ENCODE measurements around the gene EDA.
"Not testable (repeated sequence)": the region's sequence is repeated elsewhere in the genome, so short reads cannot be mapped to it uniquely, and the experiment has no call there.

The EDA gene

GRCh38 chrX:69859999-69860398, 244.1 kb downstream of the EDA start:
- H3K4me2 ChIP-seq (ENCODE audit: insufficient read depth, low read length, poor library complexity, severe bottlenecking); H2BK120ac ChIP-seq (ENCODE audit: low read depth, low read length); H3K4ac ChIP-seq (ENCODE audit: low read length); H3K79me1 ChIP-seq (ENCODE audit: low read depth, low read length); H3K4me3 ChIP-seq (ENCODE audit: low read length in 2 of 2); H3K27ac ChIP-seq (replicated peaks; ENCODE audit: low read length); H3K9me3 ChIP-seq (replicated peaks in 1 of 2; ENCODE audit: control insufficient read depth in 2 of 2, insufficient read depth in 1 of 2, low read depth in 1 of 2, low read length in 2 of 2); H3K9ac ChIP-seq (ENCODE audit: low read depth, low read length, poor library complexity); H2AK5ac ChIP-seq (ENCODE audit: low read depth, low read length); H4K8ac ChIP-seq (ENCODE audit: low read depth, low read length); H3K36me3 ChIP-seq (replicated peaks in 1 of 2; ENCODE audit: control insufficient read depth in 2 of 2, insufficient read depth in 2 of 2, low read length in 2 of 2); H4K91ac ChIP-seq (ENCODE audit: low read depth, low read length, poor library complexity); H2BK12ac ChIP-seq (ENCODE audit: low read length); H3K14ac ChIP-seq (ENCODE audit: low read length); H3K18ac ChIP-seq (ENCODE audit: low read length); H3K23ac ChIP-seq (ENCODE audit: low read depth, low read length, poor library complexity); H3K4me1 ChIP-seq (ENCODE audit: control insufficient read depth in 2 of 2, insufficient read depth in 1 of 2, low read depth in 1 of 2, low read length in 2 of 2); H2BK15ac ChIP-seq (ENCODE audit: low read length); DNase-seq (ENCODE audit: low spot score); H2AFZ ChIP-seq (ENCODE audit: low read length); H3K27me3 ChIP-seq (ENCODE audit: control insufficient read depth in 3 of 3, insufficient read depth in 3 of 3, low read depth in 1 of 3, low read length in 3 of 3); H2BK5ac ChIP-seq (ENCODE audit: low read length): not testable (repeated sequence)

GRCh38 chrX:69876221-69876620, 260.3 kb downstream of the EDA start:
- Histone ChIP-seq H3K36me3 (replicated peaks in 1 of 2; ENCODE audit: control insufficient read depth in 2 of 2, insufficient read depth in 2 of 2, low read length in 2 of 2) (no peaks in the 10 kb centered on the region), H3K9me3 (replicated peaks in 1 of 2; ENCODE audit: control insufficient read depth in 2 of 2, insufficient read depth in 1 of 2, low read depth in 1 of 2, low read length in 2 of 2) (no peaks in the 10 kb centered on the region), H3K27me3 (ENCODE audit: control insufficient read depth in 3 of 3, insufficient read depth in 3 of 3, low read depth in 1 of 3, low read length in 3 of 3) (no peaks in the 10 kb centered on the region), H3K4me1 (ENCODE audit: control insufficient read depth in 2 of 2, insufficient read depth in 1 of 2, low read depth in 1 of 2, low read length in 2 of 2) (no peaks in the 10 kb centered on the region), H3K4ac (ENCODE audit: low read length) (no peak overlapping the region), H3K79me1 (ENCODE audit: low read depth, low read length) (no peaks in the 10 kb centered on the region), H4K91ac (ENCODE audit: low read depth, low read length, poor library complexity) (no peak overlapping the region), H3K23ac (ENCODE audit: low read depth, low read length, poor library complexity) (no peak overlapping the region), H4K8ac (ENCODE audit: low read depth, low read length) (no peak overlapping the region), H3K27ac (replicated peaks; ENCODE audit: low read length) (no peak overlapping the region), H2BK15ac (ENCODE audit: low read length) (no peak overlapping the region), H3K4me3 (ENCODE audit: low read length in 2 of 2) (no peak overlapping the region), H2AFZ (ENCODE audit: low read length) (no peak overlapping the region), H3K18ac (ENCODE audit: low read length) (no peak overlapping the region), H2AK5ac (ENCODE audit: low read depth, low read length) (no peak overlapping the region), H2BK120ac (ENCODE audit: low read depth, low read length) (no peak overlapping the region), H2BK5ac (ENCODE audit: low read length) (no peak overlapping the region), H2BK12ac (ENCODE audit: low read length) (no peak overlapping the region), H3K4me2 (ENCODE audit: insufficient read depth, low read length, poor library complexity, severe bottlenecking) (no peak overlapping the region), H3K9ac (ENCODE audit: low read depth, low read length, poor library complexity) (no peak overlapping the region), H3K14ac (ENCODE audit: low read length) (no peak overlapping the region)
- no peak for DNase-seq (ENCODE audit: low spot score)
- no CpG with 5 or more reads among the region's 1 CpG for WGBS, 2 donors (ENCODE audit: extremely low coverage in 2 of 2, insufficient read length in 2 of 2, insufficient replicate concordance in 1 of 2)

- H3K27ac ChIP-seq (replicated peaks; ENCODE audit: low read length), result no peak overlapping the region
- no peaks in the 10 kb centered on the region for H3K79me1 ChIP-seq (ENCODE audit: low read depth, low read length)
- H2BK12ac ChIP-seq (ENCODE audit: low read length), result no peak overlapping the region
- no peak overlapping the region for H3K18ac ChIP-seq (ENCODE audit: low read length)
- no peak for DNase-seq (ENCODE audit: low spot score)
- H4K8ac ChIP-seq (ENCODE audit: low read depth, low read length), result no peak overlapping the region
- no peaks in the 10 kb centered on the region for H3K36me3 ChIP-seq (replicated peaks in 1 of 2; ENCODE audit: control insufficient read depth in 2 of 2, insufficient read depth in 2 of 2, low read length in 2 of 2)
- no peak overlapping the region for H3K4ac ChIP-seq (ENCODE audit: low read length)
- H3K4me2 ChIP-seq (ENCODE audit: insufficient read depth, low read length, poor library complexity, severe bottlenecking), result no peak overlapping the region
- no peak overlapping the region for H3K4me3 ChIP-seq (ENCODE audit: low read length in 2 of 2)
- H2BK120ac ChIP-seq (ENCODE audit: low read depth, low read length), result no peak overlapping the region
- no peak overlapping the region for H4K91ac ChIP-seq (ENCODE audit: low read depth, low read length, poor library complexity)
- H3K9ac ChIP-seq (ENCODE audit: low read depth, low read length, poor library complexity), result no peak overlapping the region
- H3K4me1 ChIP-seq (ENCODE audit: control insufficient read depth in 2 of 2, insufficient read depth in 1 of 2, low read depth in 1 of 2, low read length in 2 of 2), result no peaks in the 10 kb centered on the region
- H2AFZ ChIP-seq (ENCODE audit: low read length), result no peak overlapping the region
- WGBS, 2 donors (ENCODE audit: extremely low coverage in 2 of 2, insufficient read length in 2 of 2, insufficient replicate concordance in 1 of 2), result no CpG with 5 or more reads among the region's 1 CpG
- H3K27me3 ChIP-seq (ENCODE audit: control insufficient read depth in 3 of 3, insufficient read depth in 3 of 3, low read depth in 1 of 3, low read length in 3 of 3), result no peaks in the 10 kb centered on the region
- no peak overlapping the region for H3K14ac ChIP-seq (ENCODE audit: low read length)
- no peak overlapping the region for H2AK5ac ChIP-seq (ENCODE audit: low read depth, low read length)
- no peak overlapping the region for H2BK5ac ChIP-seq (ENCODE audit: low read length)
- H3K23ac ChIP-seq (ENCODE audit: low read depth, low read length, poor library complexity), result no peak overlapping the region
- H2BK15ac ChIP-seq (ENCODE audit: low read length), result no peak overlapping the region
- peaks cover 0 to 2% of the 10 kb centered on the region in 2 donors for H3K9me3 ChIP-seq (replicated peaks in 1 of 2; ENCODE audit: control insufficient read depth in 2 of 2, insufficient read depth in 1 of 2, low read depth in 1 of 2, low read length in 2 of 2)
Observed at GRCh38 chrX:69884210-69884609, 268.3 kb downstream of the EDA start.

GRCh38 chrX:69896046-69896445, 280.1 kb downstream of the EDA start:
- no CpG with 5 or more reads among the region's 1 CpG for WGBS, 2 donors (ENCODE audit: extremely low coverage in 2 of 2, insufficient read length in 2 of 2, insufficient replicate concordance in 1 of 2)
- no peak overlapping the region for H3K27ac ChIP-seq (replicated peaks; ENCODE audit: low read length)
- H2BK5ac ChIP-seq (ENCODE audit: low read length), result no peak overlapping the region
- H2BK120ac ChIP-seq (ENCODE audit: low read depth, low read length), result no peak overlapping the region
- no peak overlapping the region for H3K23ac ChIP-seq (ENCODE audit: low read depth, low read length, poor library complexity)
- no peak overlapping the region for H3K18ac ChIP-seq (ENCODE audit: low read length)
- H3K9me3 ChIP-seq (replicated peaks in 1 of 2; ENCODE audit: control insufficient read depth in 2 of 2, insufficient read depth in 1 of 2, low read depth in 1 of 2, low read length in 2 of 2), result no peaks in the 10 kb centered on the region
- no peaks in the 10 kb centered on the region for H3K79me1 ChIP-seq (ENCODE audit: low read depth, low read length)
- H3K9ac ChIP-seq (ENCODE audit: low read depth, low read length, poor library complexity), result no peak overlapping the region
- H3K36me3 ChIP-seq (replicated peaks in 1 of 2; ENCODE audit: control insufficient read depth in 2 of 2, insufficient read depth in 2 of 2, low read length in 2 of 2), result no peaks in the 10 kb centered on the region
- H2AK5ac ChIP-seq (ENCODE audit: low read depth, low read length), result no peak overlapping the region
- H2BK15ac ChIP-seq (ENCODE audit: low read length), result no peak overlapping the region
- H4K8ac ChIP-seq (ENCODE audit: low read depth, low read length), result no peak overlapping the region
- H4K91ac ChIP-seq (ENCODE audit: low read depth, low read length, poor library complexity), result no peak overlapping the region
- H3K4me2 ChIP-seq (ENCODE audit: insufficient read depth, low read length, poor library complexity, severe bottlenecking), result no peak overlapping the region
- no peak overlapping the region for H3K4me3 ChIP-seq (ENCODE audit: low read length in 2 of 2)
- no peak overlapping the region for H3K14ac ChIP-seq (ENCODE audit: low read length)
- H3K4me1 ChIP-seq (ENCODE audit: control insufficient read depth in 2 of 2, insufficient read depth in 1 of 2, low read depth in 1 of 2, low read length in 2 of 2), result no peaks in the 10 kb centered on the region
- no peak overlapping the region for H3K4ac ChIP-seq (ENCODE audit: low read length)
- H3K27me3 ChIP-seq (ENCODE audit: control insufficient read depth in 3 of 3, insufficient read depth in 3 of 3, low read depth in 1 of 3, low read length in 3 of 3), result no peaks in the 10 kb centered on the region
- no peak overlapping the region for H2AFZ ChIP-seq (ENCODE audit: low read length)
- no peak overlapping the region for H2BK12ac ChIP-seq (ENCODE audit: low read length)
- DNase-seq (ENCODE audit: low spot score), result no peak

Data from neuronal stem cell (in vitro differentiated cells).